ENCODE data around the gene THEM4. TPM values are rescaled to one million over a fixed set of nuclear protein-coding genes. Genes with fewer than 3 reads are reported as not detected.
"Not testable (repeated sequence)": the region's sequence is repeated elsewhere in the genome, so short reads cannot be mapped to it uniquely, and the experiment has no call there.

THEM4 gene
- total RNA-seq, 2 experiments from 2014 or later, result 32.9 to 34.2 TPM

DNA sequence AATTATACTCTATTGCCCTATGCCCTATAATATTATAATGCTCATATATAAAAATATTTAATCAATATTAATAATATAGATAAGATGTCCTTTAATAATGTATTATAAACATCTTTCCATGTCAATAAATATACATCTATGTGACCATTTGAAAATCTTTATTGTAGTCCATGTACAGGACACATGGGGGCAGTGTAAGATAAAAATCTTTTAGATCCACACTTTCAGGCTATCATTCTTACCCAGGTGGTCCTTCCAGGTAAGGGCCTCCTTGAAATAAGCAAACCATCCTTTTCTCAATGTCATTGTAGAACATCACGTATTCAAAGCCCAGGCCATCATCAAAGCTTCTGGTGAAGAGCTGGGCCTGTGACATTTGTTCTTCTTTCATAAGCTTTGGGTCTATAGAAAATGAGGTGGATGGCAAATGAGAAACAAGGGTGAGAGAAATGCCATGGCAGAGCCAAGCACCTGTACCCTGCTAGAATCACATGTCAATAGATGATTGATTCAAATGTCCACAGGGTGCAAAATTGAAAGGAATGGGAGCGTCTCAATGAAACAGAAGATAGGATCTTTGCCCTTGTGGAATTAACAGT is 20.2 kb downstream of the THEM4 start:
- Mint-ChIP-seq H3K9me3 (no peaks in the 10 kb centered on the region), H3K27ac (no peak overlapping the region), H3K4me3 (no peak overlapping the region), H3K27me3 (no peaks in the 10 kb centered on the region), H3K36me3 (peaks cover 47% of the 10 kb centered on the region), H3K4me1 (peaks cover 28% of the 10 kb centered on the region)
- DNase-seq, result no peak

DNA sequence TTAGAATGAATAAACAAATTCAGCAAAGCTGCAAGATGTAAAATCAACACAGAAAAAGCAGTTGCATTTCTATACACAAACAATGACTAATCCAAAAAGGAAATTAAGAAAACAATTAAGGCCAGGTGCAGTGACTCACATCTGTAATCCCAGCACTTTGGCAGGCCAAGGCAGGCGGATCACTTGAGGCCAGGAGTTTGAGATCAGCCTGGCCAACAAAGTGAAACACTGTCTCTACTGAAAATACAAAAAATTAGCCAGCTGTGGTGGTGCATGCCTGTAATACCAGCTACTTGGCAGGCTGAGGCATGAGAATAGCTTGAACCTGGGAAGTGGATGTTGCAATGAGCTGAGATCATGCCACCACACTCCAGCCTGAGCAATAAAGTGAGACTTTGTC is 22.3 kb downstream of the THEM4 start:
- no peak for DNase-seq
- H3K4me3 Mint-ChIP-seq, result no peak overlapping the region
- H3K4me1 Mint-ChIP-seq, result peaks cover 16% of the 10 kb centered on the region
- H3K27me3 Mint-ChIP-seq, result no peaks in the 10 kb centered on the region
- no peaks in the 10 kb centered on the region for H3K9me3 Mint-ChIP-seq
- H3K27ac Mint-ChIP-seq, result no peak overlapping the region
- peaks cover 38% of the 10 kb centered on the region for H3K36me3 Mint-ChIP-seq

DNA sequence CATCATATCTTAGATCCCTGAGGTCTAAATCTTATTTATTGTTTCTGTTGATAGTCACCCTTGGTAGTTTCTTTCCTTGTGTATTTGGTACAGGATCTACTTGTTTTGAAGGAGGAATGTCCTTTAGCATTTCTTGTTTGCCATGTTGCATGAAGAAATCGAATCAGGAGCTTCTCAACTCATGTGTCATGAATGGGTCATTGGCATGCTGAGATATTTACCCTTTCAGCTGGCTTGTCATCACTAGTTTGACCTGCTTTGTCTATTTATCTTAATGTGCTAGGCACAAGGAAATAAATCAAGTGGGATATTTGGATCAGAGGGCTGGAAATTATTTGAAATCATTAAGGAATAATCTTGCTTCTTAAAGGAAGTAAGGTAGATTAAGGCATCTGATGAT is 23.8 kb downstream of the THEM4 start:
- H3K4me3 Mint-ChIP-seq, result no peak overlapping the region
- no peak overlapping the region for H3K27ac Mint-ChIP-seq
- H3K27me3 Mint-ChIP-seq, result no peaks in the 10 kb centered on the region
- no peak for DNase-seq
- peaks cover under 1% of the 10 kb centered on the region for H3K4me1 Mint-ChIP-seq
- H3K9me3 Mint-ChIP-seq, result no peaks in the 10 kb centered on the region
- H3K36me3 Mint-ChIP-seq, result peaks cover 29% of the 10 kb centered on the region

DNA sequence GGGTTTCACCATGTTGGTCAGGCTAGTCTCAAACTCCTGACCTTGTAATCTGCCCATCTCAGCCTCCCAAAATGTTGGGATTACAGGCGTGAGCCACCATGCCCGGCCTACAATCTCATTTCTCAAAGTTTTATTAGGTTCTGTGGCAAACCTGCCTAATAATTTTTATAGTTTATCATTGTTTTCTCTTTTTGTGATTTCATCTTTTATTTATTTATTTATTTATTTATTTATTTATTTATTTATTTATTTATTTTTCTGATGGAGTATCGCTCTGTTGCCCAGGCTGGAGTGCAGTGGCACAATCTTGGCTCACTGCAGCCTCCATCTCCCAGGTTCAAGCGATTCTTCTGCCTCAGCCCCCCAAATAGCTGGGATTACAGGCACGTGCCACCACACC is 24.4 kb downstream of the THEM4 start:
- DNase-seq, H3K4me3 Mint-ChIP-seq, H3K9me3 Mint-ChIP-seq, H3K4me1 Mint-ChIP-seq, H3K27me3 Mint-ChIP-seq, H3K27ac Mint-ChIP-seq: not testable (repeated sequence)
- peaks cover 29% of the 10 kb centered on the region for H3K36me3 Mint-ChIP-seq

DNA sequence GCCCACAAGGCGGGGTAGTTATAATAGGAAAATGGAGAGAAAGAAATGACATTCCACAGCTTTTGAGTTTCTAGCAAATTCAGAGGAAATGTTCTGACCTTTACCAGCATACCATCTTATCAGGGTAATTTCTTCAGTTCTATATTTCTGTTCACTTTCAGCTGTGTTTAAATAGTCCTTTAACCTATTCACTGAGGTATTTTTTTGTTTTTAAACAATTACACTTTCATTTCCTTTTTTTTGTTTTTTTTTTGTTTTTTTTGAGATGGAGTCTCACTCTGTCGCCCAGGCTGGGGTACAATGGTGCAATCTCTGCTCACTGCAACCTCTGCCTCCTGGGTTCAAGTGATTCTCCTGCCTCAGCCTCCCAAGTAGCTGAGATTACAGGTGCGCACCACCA is 24.9 kb downstream of the THEM4 start:
- not testable (repeated sequence) for DNase-seq

DNA sequence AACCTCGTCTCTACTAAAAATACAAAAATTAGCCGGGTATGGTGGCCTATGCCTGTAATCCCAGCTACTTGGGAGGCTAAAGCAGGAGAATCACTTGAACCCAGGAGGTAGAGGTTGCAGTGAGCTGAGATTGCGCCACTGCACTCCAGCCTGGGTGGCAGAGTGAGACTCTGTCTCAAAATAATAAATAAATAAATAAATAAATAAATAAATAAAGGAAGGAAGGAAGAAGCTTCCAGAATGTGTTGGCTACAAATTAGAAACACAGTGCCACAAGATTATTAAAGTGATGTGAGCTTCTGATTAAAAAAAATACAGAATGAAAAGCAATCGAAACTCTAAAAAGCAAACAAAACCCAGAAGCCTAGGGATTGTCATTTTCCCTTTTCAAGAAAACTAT is 25.4 kb downstream of the THEM4 start:
- H3K4me3 Mint-ChIP-seq, H3K9me3 Mint-ChIP-seq, DNase-seq, H3K27me3 Mint-ChIP-seq, H3K4me1 Mint-ChIP-seq, H3K27ac Mint-ChIP-seq: not testable (repeated sequence)
- H3K36me3 Mint-ChIP-seq, result peaks cover 26% of the 10 kb centered on the region

More for the DNA sequence above, 24.9 kb downstream of the THEM4 start:
- not testable (repeated sequence) for H3K4me1 Mint-ChIP-seq, H3K9me3 Mint-ChIP-seq, H3K4me3 Mint-ChIP-seq, H3K27ac Mint-ChIP-seq, H3K27me3 Mint-ChIP-seq
- H3K36me3 Mint-ChIP-seq, result peaks cover 28% of the 10 kb centered on the region

DNA sequence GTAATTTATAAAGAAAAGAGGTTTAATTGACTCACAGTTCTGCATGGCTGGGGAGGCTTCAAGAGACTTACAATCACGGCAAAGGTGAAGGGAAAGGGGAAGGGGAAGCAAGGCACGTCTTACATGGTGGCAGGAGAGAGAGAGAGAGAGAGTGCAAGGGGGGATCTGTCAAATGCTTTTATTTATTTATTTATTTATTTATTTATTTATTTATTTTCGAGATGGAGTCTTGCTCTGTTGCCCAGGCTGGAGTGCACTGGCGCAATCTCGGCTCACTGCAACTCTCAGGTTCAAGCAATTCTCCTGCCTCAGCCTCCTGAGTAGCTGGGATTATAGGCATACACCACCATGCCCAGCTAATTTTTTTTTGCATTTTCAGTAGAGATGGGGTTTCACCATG is 26.4 kb downstream of the THEM4 start:
- H3K9me3 Mint-ChIP-seq, H3K4me1 Mint-ChIP-seq, DNase-seq, H3K4me3 Mint-ChIP-seq, H3K27me3 Mint-ChIP-seq: not testable (repeated sequence)
- peak overlapping the region; percentile 21 for H3K27ac Mint-ChIP-seq
- H3K36me3 Mint-ChIP-seq, result peaks cover 23% of the 10 kb centered on the region

DNA sequence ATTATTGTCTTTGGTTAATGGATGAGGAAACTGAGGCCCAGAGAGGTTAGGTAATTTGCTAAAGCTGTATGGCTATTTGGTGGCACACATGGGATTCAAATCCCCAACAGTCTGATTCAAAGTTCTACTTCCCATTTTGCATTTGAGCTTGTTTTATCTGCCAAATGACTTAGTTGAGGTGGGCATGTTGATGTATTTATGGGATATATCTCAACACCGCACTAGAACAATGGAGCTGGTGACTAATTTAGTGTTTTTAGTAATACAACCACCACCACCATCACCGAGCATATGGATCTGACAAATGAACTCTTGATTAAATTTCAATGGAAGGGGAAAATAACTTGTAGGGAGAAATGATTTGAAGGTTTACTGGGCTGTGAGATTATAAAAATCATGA is 26.8 kb downstream of the THEM4 start:
- Mint-ChIP-seq H3K27ac (peak overlapping the region; percentile 21), H3K4me3 (no peak overlapping the region), H3K4me1 (no peaks in the 10 kb centered on the region), H3K27me3 (no peaks in the 10 kb centered on the region), H3K9me3 (no peaks in the 10 kb centered on the region), H3K36me3 (peaks cover 22% of the 10 kb centered on the region)
- no peak for DNase-seq

DNA sequence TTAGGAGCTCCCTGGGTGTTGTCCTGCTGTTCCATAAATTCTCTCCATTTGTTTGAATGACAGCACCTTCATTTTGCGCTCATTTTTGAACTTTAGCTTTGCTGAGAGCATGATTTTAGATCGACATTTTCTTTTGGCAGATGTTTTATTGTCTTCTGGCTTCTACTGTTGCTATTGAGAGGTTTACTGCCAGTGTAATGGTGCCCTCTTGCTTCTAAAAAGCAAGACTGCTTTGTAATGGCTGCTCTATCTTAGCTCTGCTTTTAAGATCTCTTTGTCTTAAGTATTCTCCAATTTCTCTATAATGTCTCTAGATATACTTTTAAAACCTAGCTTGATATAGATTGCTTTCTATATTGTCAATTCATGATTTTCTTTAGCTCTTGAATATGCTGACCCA is 27.8 kb downstream of the THEM4 start:
- H3K27ac Mint-ChIP-seq, result no peak overlapping the region
- no peaks in the 10 kb centered on the region for H3K27me3 Mint-ChIP-seq
- peaks cover 2% of the 10 kb centered on the region for H3K4me1 Mint-ChIP-seq
- DNase-seq, result no peak
- H3K9me3 Mint-ChIP-seq, result no peaks in the 10 kb centered on the region
- H3K4me3 Mint-ChIP-seq, result no peak overlapping the region
- peaks cover 21% of the 10 kb centered on the region for H3K36me3 Mint-ChIP-seq

DNA sequence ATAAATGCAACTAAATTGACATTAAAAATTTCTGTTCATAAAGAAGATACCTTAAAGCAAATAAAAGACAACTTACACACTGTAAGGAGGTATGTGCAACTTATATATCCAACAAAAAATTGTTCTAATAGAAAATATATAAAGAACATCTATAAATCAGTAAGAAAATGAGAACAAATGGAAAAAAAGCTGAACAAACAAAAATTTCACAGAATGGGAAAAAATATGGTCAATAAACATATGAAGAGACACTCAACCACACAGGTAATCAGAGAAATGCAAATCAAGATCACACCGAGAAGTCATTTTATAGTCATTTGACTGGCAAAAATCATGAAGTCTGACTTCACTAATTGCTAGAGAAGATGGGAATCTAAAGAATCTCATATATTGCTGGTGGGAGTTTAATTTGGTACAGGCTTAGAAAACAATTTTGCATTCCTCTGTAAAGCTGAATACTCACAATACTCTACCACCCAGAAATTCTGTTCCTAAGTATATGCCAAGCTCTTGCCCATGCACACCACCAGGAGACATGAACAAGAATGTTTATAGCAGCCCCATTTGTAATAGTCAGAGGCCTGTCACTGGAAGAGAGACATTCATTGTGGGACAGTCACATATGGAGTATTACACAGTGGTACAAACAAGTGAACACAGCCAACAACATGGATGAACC is 33.8 kb downstream of the THEM4 start:
- H3K36me3 Mint-ChIP-seq, result peaks cover 12% of the 10 kb centered on the region
- H3K9me3 Mint-ChIP-seq, result no peaks in the 10 kb centered on the region
- no peaks in the 10 kb centered on the region for H3K27me3 Mint-ChIP-seq
- DNase-seq, result no peak
- peaks cover 8% of the 10 kb centered on the region for H3K4me1 Mint-ChIP-seq
- no peak overlapping the region for H3K4me3 Mint-ChIP-seq
- H3K27ac Mint-ChIP-seq, result no peak overlapping the region

DNA sequence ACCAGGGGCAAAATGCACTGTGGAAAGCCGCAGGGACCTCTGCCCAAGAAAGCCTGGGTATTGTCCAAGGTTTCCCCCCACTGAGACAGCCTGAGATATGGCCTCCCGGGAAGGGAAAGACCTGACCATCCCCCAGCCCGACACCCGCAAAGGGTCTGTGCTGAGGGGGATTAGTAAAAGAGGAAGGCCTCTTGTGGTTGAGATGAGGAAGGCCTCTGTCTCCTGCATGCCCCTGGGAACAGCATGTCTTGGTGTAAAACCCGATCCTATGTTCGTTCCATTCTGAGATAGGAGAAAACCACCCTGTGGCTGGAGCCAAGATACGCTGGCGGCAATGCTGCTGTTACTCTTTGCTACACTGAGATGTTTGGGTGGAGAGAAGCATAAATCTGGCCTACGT is 36.5 kb downstream of the THEM4 start:
- not testable (repeated sequence) for H3K4me3 Mint-ChIP-seq, H3K9me3 Mint-ChIP-seq, DNase-seq, H3K27me3 Mint-ChIP-seq, H3K27ac Mint-ChIP-seq
- H3K36me3 Mint-ChIP-seq, result peaks cover 12% of the 10 kb centered on the region
- H3K4me1 Mint-ChIP-seq, result peaks cover 13% of the 10 kb centered on the region

DNA sequence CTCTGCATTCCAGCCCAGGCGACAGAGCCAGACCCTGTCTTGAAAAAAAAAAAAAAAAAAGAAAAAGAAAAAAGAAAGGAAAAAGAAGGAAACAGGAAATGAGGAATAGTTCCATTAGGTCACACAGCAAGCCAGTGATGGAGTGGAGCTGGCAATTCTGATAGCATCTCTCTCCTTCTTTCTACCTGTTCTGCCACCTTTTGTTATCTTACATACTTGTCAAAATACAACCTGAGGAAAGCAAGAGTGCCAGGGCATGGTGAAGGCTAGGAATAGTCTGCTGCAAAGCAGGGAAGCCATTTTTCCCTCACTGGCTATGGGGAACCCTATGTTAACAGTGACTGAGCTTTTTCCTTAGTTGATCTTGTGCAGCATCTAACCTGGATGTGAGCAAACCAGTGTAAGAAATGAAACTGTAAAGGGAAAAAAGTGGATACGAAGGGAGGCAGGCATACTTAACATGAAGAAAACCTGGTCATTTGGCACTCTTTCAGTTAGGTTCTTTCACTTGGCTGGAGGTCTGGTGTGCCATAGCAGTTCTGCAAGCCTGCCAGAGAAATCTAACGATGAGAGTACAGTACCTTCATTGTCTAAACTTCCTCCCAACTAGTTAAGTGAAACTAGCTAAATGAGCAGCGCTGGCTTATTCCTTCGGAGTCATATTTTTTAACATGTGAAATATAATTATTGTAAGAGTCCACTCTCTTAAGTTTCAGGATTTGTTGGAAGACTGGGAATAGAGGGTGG is 37.9 kb downstream of the THEM4 start:
- no peak for DNase-seq
- Mint-ChIP-seq H3K27me3 (no peaks in the 10 kb centered on the region), H3K4me1 (peaks cover 11% of the 10 kb centered on the region), H3K9me3 (no peaks in the 10 kb centered on the region), H3K27ac (no peak overlapping the region), H3K4me3 (no peak overlapping the region), H3K36me3 (peaks cover 7% of the 10 kb centered on the region)

DNA sequence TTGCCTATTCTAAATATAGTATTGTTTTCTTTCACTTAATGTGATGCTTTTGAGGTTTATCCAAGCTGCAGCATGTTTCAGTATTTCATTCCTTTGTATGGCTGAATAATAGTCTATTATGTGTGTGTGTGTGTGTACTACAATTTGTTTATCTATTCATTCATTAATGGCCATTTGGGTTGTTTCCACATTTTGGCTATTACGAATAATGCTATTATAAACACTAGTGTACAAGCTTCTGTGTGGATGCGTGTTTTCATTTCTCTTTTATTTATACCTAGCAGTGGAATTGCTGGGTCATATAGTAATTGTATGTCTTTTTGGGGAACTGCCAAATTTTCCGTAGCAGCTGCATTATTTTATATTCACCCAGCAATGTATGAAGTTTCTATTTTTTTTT is 40.8 kb downstream of the THEM4 start:
- Mint-ChIP-seq H3K4me1 (peaks cover 5% of the 10 kb centered on the region), H3K4me3 (no peak overlapping the region), H3K36me3 (peaks cover 2% of the 10 kb centered on the region), H3K27ac (no peak overlapping the region), H3K9me3 (no peaks in the 10 kb centered on the region), H3K27me3 (no peaks in the 10 kb centered on the region)
- no peak for DNase-seq

DNA sequence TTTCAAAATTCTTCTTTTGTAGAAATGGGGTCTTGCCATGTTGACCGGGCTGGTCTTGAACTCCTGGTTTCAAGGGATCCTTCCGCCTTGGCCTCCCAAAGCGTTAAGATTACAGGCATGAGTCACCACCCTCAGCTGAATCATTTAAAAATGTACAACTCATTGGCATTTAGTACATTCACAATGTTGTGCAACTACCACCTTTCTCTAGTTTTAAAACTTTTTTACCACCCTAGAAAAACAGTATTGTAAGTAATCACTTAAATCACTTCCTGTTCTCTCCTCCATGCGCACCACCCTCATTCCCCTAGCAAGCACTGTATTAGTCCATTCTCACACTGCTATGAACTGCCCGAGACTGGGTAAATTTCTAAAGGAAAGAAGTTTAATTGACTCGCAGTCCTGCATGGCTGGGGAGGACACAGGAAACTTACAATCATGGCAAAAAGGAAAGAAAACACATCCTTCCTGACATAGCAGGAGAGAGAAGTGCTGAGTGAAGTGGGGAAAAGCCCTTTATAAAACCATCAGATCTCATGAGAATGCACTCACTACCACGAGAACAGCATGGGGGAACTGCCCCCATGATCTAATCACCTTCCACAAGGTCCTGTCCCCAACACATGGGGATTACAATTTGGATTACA is 41.4 kb downstream of the THEM4 start:
- H3K27ac Mint-ChIP-seq, result no peak overlapping the region
- DNase-seq, result no peak
- no peaks in the 10 kb centered on the region for H3K9me3 Mint-ChIP-seq
- no peaks in the 10 kb centered on the region for H3K36me3 Mint-ChIP-seq
- peaks cover 5% of the 10 kb centered on the region for H3K4me1 Mint-ChIP-seq
- no peak overlapping the region for H3K4me3 Mint-ChIP-seq
- no peaks in the 10 kb centered on the region for H3K27me3 Mint-ChIP-seq

DNA sequence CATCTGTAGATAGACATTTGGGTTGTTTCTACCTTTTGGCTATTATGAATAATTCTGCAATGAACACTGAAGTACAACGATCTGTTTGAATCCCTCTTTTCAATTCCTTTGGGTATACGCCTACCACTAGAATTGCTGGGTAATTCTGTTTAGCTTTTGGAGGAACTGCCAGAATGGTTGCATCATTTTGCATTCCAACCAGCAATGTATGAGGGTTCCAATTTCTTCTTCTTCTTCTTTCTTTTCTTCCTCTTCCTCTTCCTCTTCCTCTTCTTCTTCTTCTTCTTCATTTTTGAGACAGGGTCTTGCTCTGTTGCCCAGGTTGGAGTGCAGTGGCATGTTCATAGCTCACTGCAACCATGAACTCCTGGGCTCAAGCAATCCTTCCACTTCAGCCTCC is 42.0 kb downstream of the THEM4 start:
- peaks cover 5% of the 10 kb centered on the region for H3K4me1 Mint-ChIP-seq
- no peak for DNase-seq
- no peaks in the 10 kb centered on the region for H3K9me3 Mint-ChIP-seq
- H3K4me3 Mint-ChIP-seq, result no peak overlapping the region
- no peaks in the 10 kb centered on the region for H3K36me3 Mint-ChIP-seq
- H3K27ac Mint-ChIP-seq, result no peak overlapping the region
- no peaks in the 10 kb centered on the region for H3K27me3 Mint-ChIP-seq

Measured in activated naive CD8-positive, alpha-beta T cell treated with anti-CD3 and anti-CD28 coated beads for 36 hours (primary cell).